Putamen (tissue), 1 donor: Measurements from ENCODE around the gene GALNT3.

Experiments
- DNase-seq: peaks from one replicate; pipeline ENCODE4 v3.0.0-alpha.2; 2016; ENCODE audit warnings: low spot score

GALNT3 gene

DNA sequence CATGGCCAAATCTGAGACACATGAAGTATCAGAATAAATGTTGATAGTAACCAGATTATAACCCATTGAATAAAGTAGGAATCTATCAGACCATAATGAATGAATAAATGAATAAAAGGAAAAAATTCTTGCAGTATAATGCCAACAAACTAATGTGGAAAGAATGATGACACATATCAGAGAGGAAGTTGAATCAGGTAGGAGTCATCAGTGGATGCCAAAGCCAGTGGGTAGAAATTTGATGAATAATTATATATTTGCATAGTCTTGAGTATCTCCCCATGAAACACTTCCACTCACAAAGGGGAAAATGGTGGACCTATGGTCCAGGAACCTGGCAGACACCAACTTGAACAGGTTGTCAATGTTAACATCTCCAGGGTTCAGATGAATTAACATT, 68.6 kb downstream of the GALNT3 start:
- DNase-seq: no peak

DNA sequence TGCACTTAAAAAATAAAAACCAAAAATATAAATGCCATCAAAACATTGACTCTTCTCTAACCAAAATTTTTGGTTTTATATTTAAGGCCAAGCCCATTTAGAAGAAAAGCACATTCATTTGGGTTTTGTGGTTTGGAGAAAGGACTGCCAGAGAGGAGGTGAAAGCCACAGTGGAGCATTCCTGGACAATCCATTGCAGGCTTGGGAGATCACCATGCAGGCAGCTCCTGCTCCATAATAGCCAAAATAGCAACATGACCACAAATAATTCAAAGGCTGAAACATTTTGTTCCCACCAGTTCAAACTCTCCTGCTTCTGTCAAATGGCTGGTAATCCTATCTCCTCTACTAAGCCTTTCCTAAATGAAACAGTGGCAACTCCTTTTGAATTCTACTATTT, 73.5 kb downstream of the GALNT3 start:
- DNase-seq: no peak

DNA sequence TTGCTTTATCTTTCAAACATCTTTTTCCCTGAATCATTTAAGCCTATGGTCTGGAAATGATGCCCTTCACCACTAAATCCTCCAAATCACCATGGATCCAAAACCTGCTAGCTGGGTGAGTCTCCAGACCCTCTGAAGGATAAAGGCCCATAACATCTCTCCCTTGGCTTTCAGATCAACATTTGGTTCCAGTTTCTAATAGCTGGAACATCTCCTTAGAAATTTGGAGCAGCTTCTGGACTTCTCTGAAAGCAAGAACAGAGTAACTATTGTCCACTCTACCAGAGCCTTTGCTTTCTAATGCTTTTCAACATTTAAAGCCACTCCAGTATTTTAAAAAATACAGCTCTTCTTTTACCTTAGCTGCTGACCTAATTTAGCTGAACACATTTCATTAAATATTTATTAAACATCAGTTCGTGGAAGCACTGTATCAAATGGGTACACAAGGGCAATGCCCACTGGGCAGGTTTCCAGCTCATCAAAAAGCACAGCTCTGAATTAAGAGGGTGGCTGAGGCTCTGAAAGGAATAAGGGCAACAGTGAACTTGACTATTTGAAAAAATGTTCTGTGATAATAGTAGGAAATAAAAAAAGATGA, 75.3 kb downstream of the GALNT3 start:
- DNase-seq: peak; percentile 44

DNA sequence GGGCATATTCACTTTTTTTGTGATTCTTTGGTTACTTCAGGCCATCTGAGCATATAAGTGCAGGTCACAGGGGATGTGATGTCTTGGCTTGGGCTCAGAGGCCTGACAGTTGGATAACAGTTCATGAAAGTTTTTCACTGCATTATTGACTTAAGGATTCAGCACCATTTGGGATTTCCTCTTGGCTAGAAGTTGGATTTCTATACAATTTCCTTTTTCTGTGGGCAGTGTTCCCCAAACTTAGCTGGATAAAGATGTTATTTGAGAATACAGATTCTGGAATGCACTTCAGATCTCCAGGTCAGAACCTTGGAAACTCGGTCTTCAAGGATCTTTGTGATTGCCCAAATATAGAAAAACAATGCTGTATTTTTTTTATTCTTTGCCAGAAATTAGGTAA, 78.0 kb downstream of the GALNT3 start:
- no peak for DNase-seq

DNA sequence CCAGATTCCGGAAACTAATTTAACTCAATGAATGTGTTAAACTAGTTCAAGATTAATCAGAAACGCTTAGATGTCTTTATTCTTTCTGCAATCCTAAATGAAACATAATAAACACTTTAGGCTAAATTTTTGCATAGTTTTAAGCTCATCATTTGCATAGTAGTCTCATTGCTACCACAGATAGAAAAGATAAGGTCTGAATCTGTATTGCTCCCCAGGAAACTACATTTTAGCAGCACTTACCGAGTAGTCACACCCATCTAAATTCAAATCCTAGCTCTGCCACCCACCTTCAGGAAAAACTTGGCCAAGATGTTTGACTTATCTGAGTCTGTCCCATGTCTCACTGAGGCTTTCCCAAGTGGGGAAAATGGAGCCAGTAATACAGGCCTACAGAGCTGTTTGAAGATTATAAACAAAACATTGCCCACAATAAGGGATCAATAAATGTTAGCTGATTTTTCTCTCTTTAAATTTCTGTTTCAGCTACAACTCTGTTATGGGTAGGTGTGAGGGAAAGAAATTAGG, 87.0 kb downstream of the GALNT3 start:
- no peak for DNase-seq

DNA sequence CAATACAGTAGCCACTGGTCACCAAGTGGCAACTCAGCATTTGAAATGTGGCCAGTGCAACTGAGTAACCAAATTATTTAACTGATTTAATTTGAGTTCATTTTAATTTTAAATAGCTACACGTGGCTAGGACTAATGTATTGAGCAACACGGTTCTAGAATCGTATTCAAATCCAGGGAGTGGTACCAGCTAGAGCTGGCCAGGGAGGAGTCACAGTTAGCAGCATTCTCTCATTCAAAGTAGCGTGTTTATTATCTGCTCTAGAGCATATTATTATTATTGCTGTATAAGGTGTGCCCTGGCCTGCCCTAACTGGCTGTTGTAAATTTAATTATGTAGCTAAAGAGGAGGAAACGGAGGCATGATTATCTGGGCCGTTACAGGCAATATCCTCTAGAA, 92.9 kb downstream of the GALNT3 start:
- DNase-seq: no peak

DNA sequence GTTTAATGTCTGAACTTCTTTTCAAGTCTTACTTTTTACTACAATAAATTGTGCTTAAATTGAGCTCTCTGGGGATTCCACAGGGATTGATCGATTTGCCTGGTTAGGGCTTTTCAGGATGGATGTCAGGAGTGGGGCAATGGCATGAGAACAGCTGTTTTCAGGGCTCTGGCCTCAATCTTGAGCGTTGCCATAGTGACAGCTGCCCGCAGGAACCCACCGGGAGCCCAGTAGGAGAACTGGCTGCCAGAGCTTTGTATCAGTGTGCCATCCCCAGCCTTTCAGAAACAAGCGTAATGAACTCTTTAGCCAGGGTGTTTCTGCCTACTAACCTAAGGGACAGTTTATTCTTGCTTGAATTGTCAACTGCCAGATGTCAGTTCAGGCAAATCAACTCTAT, 93.5 kb downstream of the GALNT3 start:
- DNase-seq: no peak

DNA sequence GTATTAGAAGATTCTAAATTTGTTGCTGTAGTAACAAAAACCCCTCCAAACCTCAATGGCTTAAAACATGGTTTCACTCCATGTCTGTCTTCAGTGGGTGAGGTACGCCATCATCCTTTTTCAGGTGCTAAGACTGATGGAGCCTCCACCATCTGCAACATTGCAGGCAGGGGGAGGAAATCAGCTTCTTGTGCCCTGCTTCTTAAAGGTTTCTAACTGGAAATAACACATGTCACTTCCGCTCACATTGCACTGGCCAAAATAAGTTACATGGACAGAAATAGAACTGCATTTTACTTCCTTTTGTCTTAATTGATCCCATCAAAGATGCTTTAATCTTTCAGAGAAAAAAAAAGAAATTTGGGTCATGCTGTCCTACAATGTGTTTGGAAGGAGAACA, 94.1 kb downstream of the GALNT3 start:
- DNase-seq: no peak

DNA sequence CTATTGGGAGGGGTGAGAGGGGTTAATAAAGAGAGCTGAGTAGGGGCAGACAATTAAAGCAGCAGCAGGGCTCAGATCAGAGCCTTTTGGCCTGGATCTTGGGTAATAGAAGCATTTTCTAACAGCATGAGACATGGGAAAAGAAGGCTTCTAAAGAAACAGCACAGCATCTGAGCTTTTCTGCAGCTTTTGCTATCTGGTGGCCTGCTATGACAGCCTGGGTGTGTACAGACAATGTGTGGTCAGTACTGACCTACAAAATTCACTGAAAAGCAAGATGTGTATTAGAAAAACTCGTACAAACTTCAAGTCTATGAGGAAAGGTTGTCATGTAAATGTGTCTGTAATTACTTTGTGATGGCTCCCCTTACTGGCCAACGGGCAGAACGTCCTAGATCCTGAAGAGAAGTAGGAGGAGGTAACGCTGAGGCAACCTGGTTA, 95.6 kb downstream of the GALNT3 start:
- DNase-seq: peak; percentile 48

DNA sequence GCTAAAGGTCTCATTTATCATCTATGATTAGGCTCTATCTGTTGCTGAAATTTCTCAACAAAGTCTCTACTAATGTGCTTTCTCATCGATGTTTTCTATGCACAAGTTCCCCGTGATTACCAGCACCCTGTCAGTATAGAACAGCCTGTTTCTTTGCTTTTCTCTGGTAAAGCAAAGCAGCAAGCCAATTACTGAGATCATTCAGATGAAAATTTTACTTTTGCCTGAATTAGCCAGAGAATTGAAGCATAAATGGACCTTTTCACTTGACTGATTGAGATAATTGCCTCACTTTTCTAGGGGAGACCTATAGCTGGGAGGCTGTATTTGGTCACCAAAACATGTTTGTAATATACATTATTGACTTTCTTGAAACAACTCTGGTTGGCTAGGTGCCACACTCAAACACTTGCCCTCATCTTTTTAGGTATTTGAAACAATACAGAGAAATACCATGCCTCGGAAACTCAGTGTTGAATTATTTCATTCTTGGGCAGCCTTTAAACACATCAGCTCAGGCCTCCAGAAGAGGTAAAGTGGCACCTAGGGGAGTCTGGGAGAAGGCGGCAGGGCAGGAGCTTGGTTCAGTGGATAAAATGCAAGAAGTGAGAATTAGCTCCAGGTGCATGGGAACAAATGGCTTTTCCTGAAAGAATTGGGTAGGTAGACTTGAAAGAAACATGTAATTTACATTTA, 96.2 kb downstream of the GALNT3 start:
- DNase-seq: no peak
